WTC11 (cell line): ENCODE results near the gene RBFOX2. TPM values are rescaled to one million over a fixed set of nuclear protein-coding genes. Genes with fewer than 3 reads are reported as not detected.

Experiments
- ATAC-seq: fragments of 200-7000 bp; cut with Tn5 transposase; 2 replicates; pipeline ENCODE4 v1.10.0; 2021; ENCODE audit warnings: mild to moderate bottlenecking, moderate library complexity
- CTCF ChIA-PET: fragments of 300-600 bp; sonication (Branson Sonifier 250); formaldehyde crosslinking; loops from one replicate; lab custom pipeline; 2021; ENCODE audit warnings: antibody characterized with exemption; lab: Charles Lee
- POLR2A ChIA-PET: fragments of 350-600 bp; sonication (Branson Sonifier 250); formaldehyde crosslinking; loops from one replicate; lab custom pipeline; 2021; ENCODE audit warnings: antibody characterized with exemption; lab: Charles Lee
- DNase-seq: peaks from one replicate; pipeline ENCODE4 v3.0.0; 2021; ENCODE audit warnings: low spot score
- H3K27ac Mint-ChIP-seq: 2 replicates; pipeline ENCODE4 v1.8.0; 2021; ENCODE audit warnings: mixed read lengths
- H3K27me3 Mint-ChIP-seq: 2 replicates; pipeline ENCODE4 v1.8.0; 2021; ENCODE audit warnings: low read depth, mild to moderate bottlenecking, moderate library complexity, mixed read lengths
- H3K36me3 Mint-ChIP-seq: 2 replicates; pipeline ENCODE4 v1.8.0; 2021; ENCODE audit warnings: mixed read lengths
- H3K4me1 Mint-ChIP-seq: 2 replicates; pipeline ENCODE4 v1.8.0; 2022; ENCODE audit warnings: mixed read lengths
- H3K4me3 Mint-ChIP-seq: 2 replicates; pipeline ENCODE4 v1.8.0; 2021; ENCODE audit warnings: mild to moderate bottlenecking, moderate library complexity, mixed read lengths
- H3K9me3 Mint-ChIP-seq: 2 replicates; pipeline ENCODE4 v1.8.0; 2021; ENCODE audit warnings: mixed read lengths
- EMX1 ChIP-seq: fragments of 250-450 bp; sonication (Bioruptor Pico); IDR thresholded peaks from 2 replicates; pipeline ENCODE4 v1.8.0; 2021; ENCODE audit warnings: mild to moderate bottlenecking
- ESRRA ChIP-seq: sonication (generic); formaldehyde crosslinking; IDR thresholded peaks from 2 replicates; pipeline ENCODE4 v1.8.1; 2022; ENCODE audit warnings: mild to moderate bottlenecking, missing genetic modification reagents, borderline replicate concordance
- FOXJ3 ChIP-seq: sonication (generic); formaldehyde crosslinking; IDR thresholded peaks from 2 replicates; pipeline ENCODE4 v1.9.0; 2021; ENCODE audit warnings: missing genetic modification reagents, mild to moderate bottlenecking, borderline replicate concordance
- FOXK1 ChIP-seq: sonication (generic); formaldehyde crosslinking; IDR thresholded peaks from 2 replicates; pipeline ENCODE4 v1.8.0; 2022; ENCODE audit warnings: mild to moderate bottlenecking, moderate library complexity, missing genetic modification reagents
- NFE2L1 ChIP-seq: sonication (generic); formaldehyde crosslinking; IDR thresholded peaks from 2 replicates; pipeline ENCODE4 v1.8.1; 2023; ENCODE audit warnings: missing genetic modification reagents
- PRDM15 ChIP-seq: sonication (generic); formaldehyde crosslinking; IDR thresholded peaks from 2 replicates; pipeline ENCODE4 v1.8.0; 2022; ENCODE audit warnings: missing genetic modification reagents
- PREB ChIP-seq: sonication (generic); formaldehyde crosslinking; IDR thresholded peaks from 2 replicates; pipeline ENCODE4 v1.8.1; 2022; ENCODE audit warnings: mild to moderate bottlenecking, missing genetic modification reagents, moderate library complexity, borderline replicate concordance
- STAT6 ChIP-seq: sonication (generic); formaldehyde crosslinking; conservative IDR thresholded peaks from 2 replicates; pipeline ENCODE4 v1.8.1; 2023; ENCODE audit warnings: mild to moderate bottlenecking, low read depth, missing genetic modification reagents, moderate library complexity
- USF2 ChIP-seq: sonication (generic); formaldehyde crosslinking; IDR thresholded peaks from 2 replicates; pipeline ENCODE4 v1.8.1; 2023; ENCODE audit warnings: mild to moderate bottlenecking, missing genetic modification reagents, moderate library complexity
- ZBTB43 ChIP-seq: sonication (generic); formaldehyde crosslinking; IDR thresholded peaks from 2 replicates; pipeline ENCODE4 v1.8.1; 2023; ENCODE audit warnings: mild to moderate bottlenecking, missing genetic modification reagents
- ZNF219 ChIP-seq: sonication (generic); formaldehyde crosslinking; IDR thresholded peaks from 2 replicates; pipeline ENCODE4 v1.8.0; 2023; ENCODE audit warnings: missing genetic modification reagents, mild to moderate bottlenecking, borderline replicate concordance
- ZNF423 ChIP-seq: fragments of 250-450 bp; sonication (Bioruptor Pico); IDR thresholded peaks from 2 replicates; pipeline ENCODE4 v2.1.2; 2022; ENCODE audit warnings: mild to moderate bottlenecking, moderate library complexity
- total RNA-seq: library from RNA; stranded (reverse); gene quantifications from 3 replicates; pipeline ENCODE4 v1.2.3, GENCODE V29; 2021

The RBFOX2 gene
- total RNA-seq, 1 experiment from 2014 or later, result 107 TPM

GRCh38 chr22:35985371-35985770 is 43.3 kb downstream of the RBFOX2 start:
- Mint-ChIP-seq H3K36me3 (peaks cover 3% of the 10 kb centered on the region), H3K9me3 (peaks cover 4% of the 10 kb centered on the region; the same call in 1 of the 2 replicates), H3K27me3 (no peaks in the 10 kb centered on the region), H3K4me1 (peaks cover 56% of the 10 kb centered on the region), H3K27ac (0 out of 2 replicates have a peak overlapping the region, but pooled peaks have one; percentile 71), H3K4me3 (no peak overlapping the region)
- no peak for DNase-seq
- ATAC-seq, result no peak
- ChIA-PET CTCF (interaction anchor here (2.5 kb wide), 1 partner anchor 81 kb away, joined by 11 read pairs; no protein-coding TSS in a partner anchor), POLR2A (no interaction called here)
- TF ChIP-seq USF2 (CRISPR knock-in tag), result no peak
- TF ChIP-seq EMX1 (CRISPR knock-in tag), result no peak

- CTCF ChIA-PET, result interaction anchor here (2.5 kb wide), 1 partner anchor 81 kb away, joined by 11 read pairs; no protein-coding TSS in a partner anchor
Measured at GRCh38 chr22:35984183-35985175, 44.1 kb downstream of the RBFOX2 start.

More at GRCh38 chr22:35984183-35985175, 44.1 kb downstream of the RBFOX2 start:
- H3K4me1 Mint-ChIP-seq, result peaks cover 60% of the 10 kb centered on the region
- H3K27ac Mint-ChIP-seq, result peak overlapping the region; percentile 71
- POLR2A ChIA-PET, result no interaction called here
- TF ChIP-seq FOXK1 (CRISPR knock-in tag) (no peak), ZNF219 (CRISPR knock-in tag) (no peak), STAT6 (CRISPR knock-in tag) (no peak), PREB (CRISPR knock-in tag) (no peak), ESRRA (CRISPR knock-in tag) (no peak), FOXJ3 (CRISPR knock-in tag) (no peak), NFE2L1 (CRISPR knock-in tag) (no peak), ZNF423 (CRISPR knock-in tag) (no peak), ZBTB43 (CRISPR knock-in tag) (no peak), PRDM15 (CRISPR knock-in tag) (no peak)
- ATAC-seq, result no peak
- no peaks in the 10 kb centered on the region for H3K27me3 Mint-ChIP-seq
- peaks cover 3% of the 10 kb centered on the region for H3K36me3 Mint-ChIP-seq
- no peak for DNase-seq
- H3K4me3 Mint-ChIP-seq, result no peak overlapping the region
- H3K9me3 Mint-ChIP-seq, result peaks cover 4% of the 10 kb centered on the region; the same call in 1 of the 2 replicates
